NCI-H446 treated with DMSO at 0.1 percent for 48 hours (cell line): ENCODE measurements around the gene PRDM2.

Experiments
- DNase-seq: peaks from one replicate; lab custom pipeline; 2025; lab: John Stamatoyannopoulos, UW

The PRDM2 gene

DNA sequence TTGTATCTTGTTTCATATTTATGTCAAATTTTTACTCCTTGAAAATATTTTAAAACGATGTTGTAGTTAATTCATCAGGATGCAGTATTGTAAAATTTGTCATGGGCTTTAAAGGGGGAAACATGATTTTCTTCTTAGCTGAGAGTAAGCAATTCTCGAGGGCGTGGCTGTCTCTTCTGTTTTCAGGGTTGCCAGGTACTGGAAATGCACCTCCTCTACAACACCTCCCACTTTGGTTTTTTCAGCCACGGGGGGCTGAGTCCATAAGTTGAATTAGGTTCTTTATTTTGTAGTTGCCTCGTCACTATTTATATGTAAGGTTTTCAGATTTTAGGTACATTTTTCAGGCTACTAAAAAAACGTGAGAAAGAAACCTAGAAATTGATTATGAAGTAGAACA is 64.0 kb downstream of the PRDM2 start:
- no peak for DNase-seq

DNA sequence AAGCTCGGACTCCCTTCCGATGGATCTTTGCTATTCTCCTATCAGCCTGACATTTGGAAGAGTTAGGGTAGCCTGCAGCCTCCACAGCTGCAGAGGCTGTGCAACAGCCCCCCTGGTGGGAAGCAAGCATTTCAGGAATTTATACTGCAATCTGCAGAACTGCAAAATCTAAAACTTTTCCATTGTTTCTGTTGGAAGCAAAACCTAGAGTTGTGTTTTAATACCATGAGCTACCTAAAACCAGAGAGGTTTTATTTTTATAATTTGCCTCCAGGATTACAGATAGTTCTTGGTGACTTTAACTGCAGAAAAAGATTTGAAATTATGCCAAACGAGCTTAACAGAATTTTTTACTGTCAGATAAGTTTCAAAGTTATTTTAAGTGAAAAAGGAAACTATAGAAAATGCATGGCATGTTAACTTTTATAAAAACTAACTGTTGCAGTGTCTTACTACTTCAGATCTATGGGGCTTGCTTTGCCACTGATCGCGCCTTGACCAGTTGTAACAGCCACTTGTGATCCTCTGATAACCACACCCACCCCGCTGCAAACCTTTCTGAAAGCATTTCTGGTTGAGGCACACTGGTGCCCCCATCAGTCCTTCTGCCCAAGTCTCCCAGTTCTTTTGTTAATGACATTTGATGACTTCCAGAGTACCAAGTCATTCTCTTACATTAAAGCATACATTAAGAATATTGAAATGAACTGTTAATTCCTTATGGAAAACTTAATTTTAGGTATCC is 64.8 kb downstream of the PRDM2 start:
- no peak for DNase-seq

DNA sequence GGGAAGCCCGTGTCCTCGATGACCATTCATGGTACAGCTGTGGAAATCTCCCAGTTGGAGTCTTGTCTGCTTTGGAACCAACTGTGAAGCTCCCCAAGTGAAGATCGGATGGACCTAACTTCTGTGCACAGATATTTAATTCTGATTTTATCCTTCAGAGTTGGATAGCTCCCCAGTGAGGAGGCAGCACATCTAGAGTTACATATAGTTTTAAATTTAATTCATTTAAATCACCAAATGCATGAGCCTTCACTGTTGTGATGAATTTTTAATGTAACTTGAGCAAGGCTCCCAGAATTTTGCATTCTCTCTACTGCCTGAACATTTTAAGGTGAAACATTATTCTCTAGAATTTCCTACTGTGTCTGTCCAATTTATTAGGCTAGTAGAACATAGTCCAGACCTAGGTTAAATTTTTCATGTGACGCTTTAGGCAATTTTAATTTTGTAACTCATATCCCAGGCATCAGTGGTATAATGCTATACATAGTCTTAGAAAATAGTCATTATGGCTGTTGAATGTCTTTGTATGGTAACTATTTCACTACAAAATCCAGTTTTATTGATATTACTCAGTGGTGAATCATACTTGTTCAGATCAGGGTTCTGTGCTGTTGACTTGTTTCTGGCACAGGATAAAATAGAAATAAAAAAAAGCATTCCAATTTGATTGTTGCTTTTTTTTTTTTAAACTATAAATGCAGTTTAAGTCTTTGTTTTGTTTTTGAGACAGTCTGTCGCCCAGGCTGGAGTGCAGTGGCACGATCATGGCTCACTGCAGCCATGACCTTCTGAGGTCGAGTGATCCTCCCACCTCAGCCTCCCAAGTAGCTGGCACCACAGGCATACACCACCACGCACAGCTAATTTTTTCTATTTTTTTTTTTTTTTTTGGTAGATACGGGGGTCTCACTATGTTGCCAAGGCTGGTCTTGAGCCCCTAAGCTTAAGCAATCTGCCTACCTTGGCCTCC is 66.9 kb downstream of the PRDM2 start:
- no peak for DNase-seq

DNA sequence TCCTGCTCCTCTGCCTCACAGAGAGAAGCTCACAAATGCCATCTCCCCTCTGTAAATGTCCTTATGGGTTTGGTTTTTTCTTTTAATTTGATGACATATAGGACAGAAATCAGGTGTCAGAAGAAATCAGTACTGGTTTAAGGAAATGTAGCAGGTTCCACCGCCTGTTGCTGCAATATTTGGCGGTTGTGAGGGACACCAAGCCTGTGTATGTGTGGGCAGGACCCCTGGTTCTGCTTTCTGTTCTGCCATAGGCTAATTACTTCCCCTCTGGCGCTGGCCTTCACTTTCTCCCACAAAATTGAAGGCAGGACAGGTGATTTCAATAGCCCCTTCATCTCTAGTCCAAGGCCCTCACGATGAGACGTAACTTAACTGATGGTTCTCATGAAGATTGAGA is 69.2 kb downstream of the PRDM2 start:
- DNase-seq, result no peak

DNA sequence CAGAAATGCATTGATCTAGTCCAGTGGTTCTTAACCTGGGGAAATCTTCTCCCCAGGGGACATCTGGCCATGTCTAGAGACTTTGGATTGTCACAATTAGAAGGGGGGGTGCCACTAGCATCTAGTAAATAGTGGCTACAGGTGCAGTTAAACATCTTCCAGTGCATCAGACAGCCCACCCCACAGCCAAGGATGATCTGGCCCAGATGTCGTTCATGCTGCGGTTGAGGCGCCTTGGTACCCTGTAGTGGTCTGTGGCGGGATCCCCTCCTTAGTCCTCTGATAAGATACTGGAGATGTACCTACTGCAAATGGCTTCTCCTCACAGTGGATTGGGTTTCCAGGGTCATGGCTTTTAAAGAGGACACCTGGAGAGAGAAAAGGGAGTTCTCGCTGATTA is 69.8 kb downstream of the PRDM2 start:
- no peak for DNase-seq

GRCh38 chr1:13770743-13771142 is 70.8 kb downstream of the PRDM2 start:
- DNase-seq, result no peak

GRCh38 chr1:13771745-13772144 is 71.8 kb downstream of the PRDM2 start:
- no peak for DNase-seq

DNA sequence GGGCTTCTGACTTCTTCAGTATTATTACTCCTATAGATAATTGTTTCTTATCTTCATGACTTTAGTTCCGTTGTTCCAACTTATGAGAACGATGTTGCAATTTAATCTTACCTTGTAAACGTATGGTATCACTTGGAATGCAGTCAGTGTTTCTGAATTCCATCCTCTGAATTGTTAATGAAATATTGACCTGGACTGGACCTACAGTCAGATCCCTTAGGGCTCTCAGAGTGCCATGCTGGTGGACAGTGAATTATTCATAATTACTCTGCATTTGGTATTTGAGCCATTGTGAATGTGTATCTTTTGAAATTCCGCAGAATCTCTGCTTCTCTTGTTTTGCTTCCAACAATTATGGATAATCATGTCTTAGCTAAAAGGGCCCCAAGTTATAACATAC is 72.3 kb downstream of the PRDM2 start:
- DNase-seq, result no peak

DNA sequence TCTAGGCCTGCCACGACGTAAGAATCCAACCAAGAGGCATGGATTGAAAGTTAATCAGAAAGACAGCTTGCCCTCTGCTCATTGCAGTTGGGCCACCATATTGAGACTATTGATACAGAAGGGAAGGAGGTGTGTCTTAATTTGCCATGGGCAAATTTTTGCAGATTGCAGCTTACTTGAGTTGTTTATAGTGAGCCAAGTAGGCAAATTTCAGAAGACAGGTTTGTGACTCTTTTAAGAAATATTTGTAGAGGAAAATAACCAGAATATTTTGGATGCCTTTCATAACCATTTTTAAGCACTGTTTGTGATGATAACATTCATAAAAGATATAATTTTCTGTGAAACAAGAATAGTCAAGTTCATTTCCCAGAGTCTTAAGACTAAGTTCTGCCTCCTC is 74.1 kb downstream of the PRDM2 start:
- DNase-seq, result no peak

GRCh38 chr1:13775459-13775858 is 75.5 kb downstream of the PRDM2 start:
- DNase-seq, result no peak

DNA sequence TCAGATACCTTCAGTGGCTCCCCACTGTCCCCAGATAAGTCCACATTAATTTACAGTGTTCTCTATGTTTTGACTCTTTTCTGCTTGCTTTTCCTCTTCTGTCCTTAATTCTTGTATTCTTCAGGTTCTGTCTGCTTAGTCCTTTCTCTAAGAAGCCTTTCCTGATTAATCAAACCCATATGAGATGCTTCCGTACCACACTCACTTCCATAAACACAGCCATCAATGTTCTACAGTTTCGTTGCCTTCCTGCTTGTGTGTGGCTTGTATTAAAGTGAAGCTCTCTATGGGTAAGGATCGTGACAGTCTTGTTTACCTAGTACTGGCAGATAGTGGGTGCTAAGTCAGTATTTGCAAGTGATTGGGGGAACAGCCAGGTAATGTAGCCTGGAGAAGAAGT is 75.9 kb downstream of the PRDM2 start:
- DNase-seq, result no peak

DNA sequence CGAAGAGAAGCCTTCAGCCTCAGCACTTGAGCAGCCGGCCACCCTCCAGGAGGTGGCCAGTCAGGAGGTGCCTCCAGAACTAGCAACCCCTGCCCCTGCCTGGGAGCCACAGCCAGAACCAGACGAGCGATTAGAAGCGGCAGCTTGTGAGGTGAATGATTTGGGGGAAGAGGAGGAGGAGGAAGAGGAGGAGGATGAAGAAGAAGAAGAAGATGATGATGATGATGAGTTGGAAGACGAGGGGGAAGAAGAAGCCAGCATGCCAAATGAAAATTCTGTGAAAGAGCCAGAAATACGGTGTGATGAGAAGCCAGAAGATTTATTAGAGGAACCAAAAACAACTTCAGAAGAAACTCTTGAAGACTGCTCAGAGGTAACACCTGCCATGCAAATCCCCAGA is 78.4 kb downstream of the PRDM2 start:
- no peak for DNase-seq

GRCh38 chr1:13779930-13780329 is 79.9 kb downstream of the PRDM2 start:
- no peak for DNase-seq

GRCh38 chr1:13780780-13781179 is 80.8 kb downstream of the PRDM2 start:
- no peak for DNase-seq

GRCh38 chr1:13781228-13781627 is 81.2 kb downstream of the PRDM2 start:
- DNase-seq, result no peak

GRCh38 chr1:13781907-13782633 is 82.1 kb downstream of the PRDM2 start:
- DNase-seq, result no peak

GRCh38 chr1:13782634-13783360 is 82.8 kb downstream of the PRDM2 start:
- no peak for DNase-seq

DNA sequence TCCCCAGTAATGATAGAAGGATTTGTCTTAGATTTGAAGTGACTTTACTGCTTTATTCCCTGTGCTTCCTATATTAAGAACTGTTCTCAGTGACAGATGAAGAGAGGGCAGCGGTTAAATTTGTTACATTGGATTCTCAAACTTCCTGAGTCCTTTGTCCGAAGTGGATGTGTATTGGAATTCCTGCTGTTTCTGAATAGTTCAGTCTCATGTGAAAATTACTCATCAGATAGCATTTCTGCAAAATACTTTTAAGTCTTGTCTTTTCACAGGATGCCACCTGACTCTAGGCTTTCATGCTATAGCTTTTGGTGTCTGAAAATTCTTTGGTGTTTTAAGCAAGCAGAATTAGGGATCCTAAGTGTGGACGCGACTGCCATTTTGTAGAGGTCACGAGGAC is 83.6 kb downstream of the PRDM2 start:
- DNase-seq, result no peak

DNA sequence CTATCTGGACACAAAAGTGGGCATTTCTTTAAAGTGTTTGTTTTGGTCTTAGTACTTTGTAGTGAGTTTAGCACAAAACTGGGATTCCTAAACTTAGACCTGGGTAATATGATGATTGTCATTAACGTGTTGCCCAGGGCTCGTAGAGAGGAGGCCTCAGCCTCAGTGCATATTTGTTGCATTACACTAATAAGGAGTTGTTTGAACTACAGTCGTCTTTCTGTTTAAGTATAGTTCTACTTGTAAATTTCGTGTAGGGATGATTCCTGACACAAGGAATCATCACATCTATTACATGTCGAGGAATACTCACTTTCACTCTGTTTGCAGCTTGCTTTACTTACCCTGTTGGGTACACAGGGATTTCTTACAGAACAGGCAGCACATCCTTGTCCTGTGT is 85.0 kb downstream of the PRDM2 start:
- DNase-seq, result no peak

DNA sequence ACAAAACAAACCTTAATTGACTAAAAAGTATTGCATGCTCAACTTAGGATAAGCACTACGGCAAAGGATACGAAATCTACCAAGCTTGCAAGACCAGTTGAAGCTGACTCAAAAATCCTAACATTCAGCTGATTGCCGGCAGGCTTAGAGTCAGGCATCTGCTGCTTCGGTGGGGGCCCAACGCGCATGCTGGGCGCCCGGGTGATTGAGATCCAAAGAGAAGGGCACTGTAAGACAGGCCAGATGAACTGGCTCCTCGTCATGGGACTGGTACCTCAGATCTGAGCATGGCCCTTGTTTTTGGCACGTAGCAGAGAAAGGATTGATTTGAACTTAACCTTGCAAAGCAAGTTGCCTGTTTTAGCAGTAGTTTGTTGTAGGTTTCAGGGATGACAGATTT is 86.6 kb downstream of the PRDM2 start:
- no peak for DNase-seq

DNA sequence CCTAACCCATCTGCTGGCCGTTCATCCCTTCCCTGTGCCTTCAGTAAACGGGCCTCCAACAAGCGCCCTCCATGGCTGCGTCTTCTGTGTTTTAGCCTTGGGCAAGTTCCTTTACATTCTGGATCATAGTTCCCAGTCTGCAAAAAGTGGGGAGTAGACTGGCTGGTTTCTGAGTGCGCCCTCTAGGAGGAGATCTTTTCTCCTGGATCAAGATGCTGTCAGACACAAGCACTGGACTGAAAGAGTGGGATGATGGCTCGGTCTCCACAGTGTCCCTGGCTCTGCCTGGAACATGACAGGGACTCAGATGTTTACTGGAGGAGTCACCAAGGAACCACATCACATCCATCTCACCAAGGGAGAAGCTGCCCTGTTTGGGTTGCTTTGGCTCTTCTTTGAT is 88.8 kb downstream of the PRDM2 start:
- DNase-seq, result no peak
